ENCODE measurements around the gene SMARCC1. TPM values are rescaled to one million over a fixed set of nuclear protein-coding genes. Genes with fewer than 3 reads are reported as not detected.
"Not testable (repeated sequence)": the region's sequence is repeated elsewhere in the genome, so short reads cannot be mapped to it uniquely, and the experiment has no call there.

Gene SMARCC1
- total RNA-seq (2021) (88.1 and 130 TPM in 2 replicates), Bru-seq, nascent RNA (percentile 92 among the genes with signal in this experiment), BruChase-seq, experiment 1, labeled RNA remaining after a 2-hour chase (percentile 85 among the genes with signal in this experiment), BruChase-seq, experiment 2, labeled RNA remaining after a 6-hour chase (percentile 85 among the genes with signal in this experiment)
- long read RNA-seq, full-length matches to known transcripts, result 28 of 68 reads
- long read RNA-seq, partial matches to known transcripts, result 13 of 68 reads
- long read RNA-seq, other reads (novel, unspliced or antisense), result 27 of 68 reads

DNA sequence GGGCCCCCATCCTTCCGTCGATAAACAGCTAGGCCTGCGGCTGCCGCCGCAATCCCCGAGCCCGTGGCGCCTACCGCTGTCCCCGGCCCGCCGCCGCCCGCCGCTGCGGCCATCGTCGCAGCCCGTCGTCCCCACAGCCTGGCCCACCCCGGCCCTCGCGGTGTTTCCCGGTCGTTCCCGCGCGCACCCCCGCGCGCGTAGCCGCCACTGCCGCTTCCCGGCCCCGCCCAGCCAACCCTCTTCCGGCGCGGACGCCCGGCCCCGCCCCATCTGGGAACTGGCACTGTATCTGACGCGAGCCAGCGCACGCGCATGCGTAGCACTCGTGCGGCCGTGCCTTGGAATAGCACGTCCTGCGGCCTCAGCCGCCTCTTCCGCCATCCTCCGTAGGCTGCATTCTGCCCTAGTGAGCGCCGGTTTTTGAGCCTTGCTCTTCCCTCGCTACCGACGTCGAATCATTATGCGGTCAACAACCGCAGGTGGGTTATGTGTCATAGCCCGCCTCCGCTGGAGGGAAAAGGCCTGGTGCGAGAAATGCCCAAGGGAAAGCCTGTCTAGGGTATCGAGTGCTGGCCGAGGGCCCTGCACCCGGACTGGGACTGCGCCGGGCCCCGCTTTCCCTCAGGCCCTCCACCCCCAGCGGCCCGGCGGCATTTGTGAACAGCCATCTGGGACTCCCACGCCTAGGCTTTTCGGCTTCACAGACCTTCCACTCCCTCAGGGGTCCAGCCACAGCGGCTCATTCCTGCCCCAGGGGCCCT, at the start of gene SMARCC1:
Gene SMARCC1, minus strand, starts transcription at position 209 of the 761 bp plus-strand sequence. Its CDS starts 96 bp downstream, at position 113.
- POLR2A ChIA-PET (ENCODE audit: unreplicated experiment), result interaction anchor here (0.6 kb wide), 2 partner anchors 43 to 208 kb away, joined by 3 read pairs; no protein-coding TSS in a partner anchor
- intact Hi-C loops (cut with micrococcal nuclease; ENCODE audit: unreplicated experiment), result loop anchor here (5.0 kb wide), 1 partner anchor 460 kb away; no protein-coding TSS in a partner anchor
- CTCF ChIA-PET, result interaction anchor here (0.6 kb wide), 1 partner anchor 232 kb away, joined by 14 read pairs; no protein-coding TSS in a partner anchor

DNA sequence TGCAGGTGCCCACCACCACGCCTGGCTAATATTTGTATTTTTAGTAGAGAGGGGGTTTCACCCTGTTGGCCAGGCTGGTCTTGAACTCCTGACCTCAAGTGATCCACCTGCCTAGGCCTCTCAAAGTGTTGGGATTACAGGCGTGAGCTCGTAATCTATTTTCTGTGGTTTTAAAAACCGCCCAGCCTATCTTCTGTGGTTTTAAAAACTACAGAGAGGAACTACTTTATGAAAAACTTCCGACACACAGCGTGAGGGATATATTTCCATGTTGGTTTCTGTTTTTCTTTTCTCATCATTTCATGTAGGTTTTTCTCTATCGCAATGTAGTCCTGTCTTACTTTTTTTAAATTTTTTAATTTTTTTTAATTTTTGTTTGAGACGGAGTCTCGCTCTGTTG, 47.8 kb upstream of the SMARCC1 start:
- H3K4me1 ChIP-seq (replicated peaks; ENCODE audit: insufficient read depth); BruUV-seq (replicated peaks); H3K4me2 ChIP-seq; CTCF ChIA-PET; POLR2A ChIA-PET (ENCODE audit: unreplicated experiment); H3K27ac ChIP-seq; H4K20me1 ChIP-seq (ENCODE audit: insufficient read depth); H3K9me2 ChIP-seq (ENCODE audit: insufficient read depth); H3K36me3 ChIP-seq (ENCODE audit: low read depth); H3F3A ChIP-seq (ENCODE audit: insufficient read depth, low read depth); H3K4me3 ChIP-seq; H3K9me3 ChIP-seq (ENCODE audit: insufficient read depth, low read depth); H3K27me3 ChIP-seq (ENCODE audit: insufficient read depth, low read depth); H2AFZ ChIP-seq; intact Hi-C loops (cut with micrococcal nuclease; ENCODE audit: unreplicated experiment); DNase-seq: not testable (repeated sequence)
- H3K79me2 ChIP-seq (ENCODE audit: low read depth), result peaks cover 31% of the 10 kb centered on the region

More for the DNA sequence above, at the start of gene SMARCC1:
- Histone ChIP-seq H3K4me2 (peak within 1 kb of the TSS; percentile 97), H3K9me2 (ENCODE audit: insufficient read depth) (no peaks in the 10 kb centered on the region), H3K79me2 (ENCODE audit: low read depth) (peaks cover 51% of the 10 kb centered on the region), H3K4me3 (peak within 1 kb of the TSS; percentile 67), H3F3A (ENCODE audit: insufficient read depth, low read depth) (peaks cover 21% of the 10 kb centered on the region), H3K27me3 (ENCODE audit: insufficient read depth, low read depth) (no peaks in the 10 kb centered on the region), H3K4me1 (replicated peaks; ENCODE audit: insufficient read depth) (peaks cover 20% of the 10 kb centered on the region), H3K27ac (peak within 1 kb of the TSS; percentile 77), H3K36me3 (ENCODE audit: low read depth) (no peaks in the 10 kb centered on the region), H2AFZ (peak within 1 kb of the TSS; percentile 84), H4K20me1 (ENCODE audit: insufficient read depth) (peaks cover 36% of the 10 kb centered on the region), H3K9me3 (ENCODE audit: insufficient read depth, low read depth) (no peaks in the 10 kb centered on the region)
- BruUV-seq (replicated peaks), result TSS peak; percentile 97
- TF ChIP-seq, protein P1, sequence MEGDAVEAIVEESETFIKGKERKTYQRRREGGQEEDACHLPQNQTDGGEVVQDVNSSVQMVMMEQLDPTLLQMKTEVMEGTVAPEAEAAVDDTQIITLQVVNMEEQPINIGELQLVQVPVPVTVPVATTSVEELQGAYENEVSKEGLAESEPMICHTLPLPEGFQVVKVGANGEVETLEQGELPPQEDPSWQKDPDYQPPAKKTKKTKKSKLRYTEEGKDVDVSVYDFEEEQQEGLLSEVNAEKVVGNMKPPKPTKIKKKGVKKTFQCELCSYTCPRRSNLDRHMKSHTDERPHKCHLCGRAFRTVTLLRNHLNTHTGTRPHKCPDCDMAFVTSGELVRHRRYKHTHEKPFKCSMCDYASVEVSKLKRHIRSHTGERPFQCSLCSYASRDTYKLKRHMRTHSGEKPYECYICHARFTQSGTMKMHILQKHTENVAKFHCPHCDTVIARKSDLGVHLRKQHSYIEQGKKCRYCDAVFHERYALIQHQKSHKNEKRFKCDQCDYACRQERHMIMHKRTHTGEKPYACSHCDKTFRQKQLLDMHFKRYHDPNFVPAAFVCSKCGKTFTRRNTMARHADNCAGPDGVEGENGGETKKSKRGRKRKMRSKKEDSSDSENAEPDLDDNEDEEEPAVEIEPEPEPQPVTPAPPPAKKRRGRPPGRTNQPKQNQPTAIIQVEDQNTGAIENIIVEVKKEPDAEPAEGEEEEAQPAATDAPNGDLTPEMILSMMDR (conservative IDR thresholded peaks at IDR 0.05), result no peak
- TF ChIP-seq EZH2 (IDR thresholded peaks at IDR 0.05; ENCODE audit: low read depth), result no peak
- DNase-seq, result peak; percentile 88 to 97

DNA sequence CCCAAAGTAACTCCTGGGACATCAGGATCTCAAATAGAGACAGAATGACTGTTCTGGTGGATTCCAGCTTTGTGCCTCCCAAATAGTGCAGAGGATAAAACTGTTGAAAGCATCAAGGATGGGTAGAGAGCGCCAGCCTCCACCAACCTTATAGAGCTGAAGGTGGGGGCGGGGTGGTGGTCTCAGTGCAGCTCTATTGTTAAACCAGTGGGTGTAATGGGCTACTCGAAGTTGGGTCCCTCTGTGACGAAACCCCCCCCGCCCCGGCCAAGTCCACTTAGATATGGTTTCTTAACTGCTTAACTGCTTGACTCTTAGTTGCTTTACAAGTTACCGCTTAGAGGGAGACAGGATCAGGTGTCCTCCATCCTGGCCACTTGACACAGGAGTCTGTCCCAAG, 43.9 kb upstream of the SMARCC1 start:
- Histone ChIP-seq H3K36me3 (ENCODE audit: low read depth) (no peaks in the 10 kb centered on the region; the same call in 1 of the 2 replicates), H3K4me2 (peak overlapping the region; percentile 91), H4K20me1 (ENCODE audit: insufficient read depth) (peaks cover 5% of the 10 kb centered on the region; the same call in 1 of the 2 replicates), H3K79me2 (ENCODE audit: low read depth) (peaks cover 31% of the 10 kb centered on the region), H3K9me2 (ENCODE audit: insufficient read depth) (no peaks in the 10 kb centered on the region), H3K27ac (0 out of 2 replicates have a peak overlapping the region, but pooled peaks have one; percentile 41), H3K27me3 (ENCODE audit: insufficient read depth, low read depth) (no peaks in the 10 kb centered on the region), H3K4me3 (peak overlapping the region; percentile 93), H3F3A (ENCODE audit: insufficient read depth, low read depth) (no peaks in the 10 kb centered on the region), H3K9me3 (ENCODE audit: insufficient read depth, low read depth) (no peaks in the 10 kb centered on the region), H2AFZ (peak overlapping the region; percentile 90), H3K4me1 (replicated peaks; ENCODE audit: insufficient read depth) (peaks cover 9% of the 10 kb centered on the region)
- ChIA-PET CTCF (interaction anchor here (0.6 to 2.6 kb wide), 5 partner anchors 11 to 326 kb away, joined by 3 to 11 read pairs (median 3); no protein-coding TSS in a partner anchor), POLR2A (ENCODE audit: unreplicated experiment) (interaction anchor here (0.6 kb wide), 1 partner anchor 345 kb away, joined by 4 read pairs; no protein-coding TSS in a partner anchor)
- BruUV-seq (replicated peaks), result TSS peak; percentile 42
- TF ChIP-seq, protein P1 (conservative IDR thresholded peaks at IDR 0.05), result no peak
- no peak for TF ChIP-seq EZH2 (IDR thresholded peaks at IDR 0.05; ENCODE audit: low read depth)
- intact Hi-C loops (cut with micrococcal nuclease; ENCODE audit: unreplicated experiment), result no loop called here
- DNase-seq, result no peak

Data from PC-9 (cell line).